Head of caudate nucleus (tissue), 42 donors: ENCODE measurements around the gene EIF1AD.
"Not testable (repeated sequence)": the region's sequence is repeated elsewhere in the genome, so short reads cannot be mapped to it uniquely, and the experiment has no call there.

Experiments
- DNase-seq, 42 donors: peaks; one replicate each; pipeline versions ENCODE4 v3.0.0 to v3.0.0-alpha.2; 2020 to 2021; ENCODE audit warnings: mixed read lengths in 7 of 42
- intact Hi-C: fragments of 100-400 bp; cut with DNase I; formaldehyde crosslinking; loops from one replicate; pipeline ENCODE4 v1.15.0; 2022

EIF1AD gene

GRCh38 chr11:65954771-65955170 lies 47.2 kb downstream of the EIF1AD start:
- no peak for DNase-seq
- intact Hi-C loops = no loop called here

DNA sequence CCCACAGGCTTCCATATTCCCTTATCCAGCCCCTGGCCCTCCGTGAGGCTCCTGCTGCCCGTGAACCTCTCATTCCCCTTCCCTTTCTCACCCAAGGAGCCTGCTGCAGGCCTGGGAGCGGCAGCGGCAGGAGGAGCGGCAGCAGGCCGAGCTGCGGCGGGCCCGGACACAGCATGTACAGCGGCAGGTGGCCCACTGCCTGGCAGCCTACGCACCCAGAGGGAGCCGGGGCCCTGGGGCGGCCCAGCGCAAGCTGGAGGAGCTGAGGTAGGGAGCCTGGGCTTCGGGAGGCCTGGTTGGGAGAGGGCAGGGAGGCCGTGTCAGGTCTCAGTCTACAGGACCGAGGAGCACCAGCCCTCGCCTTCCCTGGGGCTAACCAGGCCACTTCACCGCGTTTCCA lies 48.5 kb downstream of the EIF1AD start:
- no peak for DNase-seq
- intact Hi-C loops = no loop called here

DNA sequence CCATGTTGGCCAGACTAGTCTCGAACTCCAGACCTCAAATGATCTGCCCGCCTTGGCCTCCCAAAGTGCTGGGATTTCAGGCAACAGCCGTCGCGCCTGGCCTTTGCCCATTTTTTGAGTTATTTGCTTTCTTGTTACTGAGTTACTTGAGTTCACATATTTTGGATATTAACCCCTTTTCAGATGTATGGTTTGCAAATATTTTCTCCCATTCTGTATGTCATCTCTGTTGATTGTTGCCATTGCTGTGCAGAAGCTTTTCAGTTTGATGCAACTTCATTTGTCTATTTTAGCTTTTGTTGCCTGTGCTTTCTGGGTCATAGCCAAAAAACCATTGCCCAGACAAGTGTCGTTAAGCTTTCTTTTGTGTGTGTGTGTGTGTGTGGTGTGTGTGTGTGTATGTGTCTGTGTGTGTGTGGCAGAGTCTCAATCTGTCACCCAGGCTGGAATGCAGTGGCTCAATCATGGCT lies 49.9 kb downstream of the EIF1AD start:
- intact Hi-C loops = no loop called here
- no peak for DNase-seq

DNA sequence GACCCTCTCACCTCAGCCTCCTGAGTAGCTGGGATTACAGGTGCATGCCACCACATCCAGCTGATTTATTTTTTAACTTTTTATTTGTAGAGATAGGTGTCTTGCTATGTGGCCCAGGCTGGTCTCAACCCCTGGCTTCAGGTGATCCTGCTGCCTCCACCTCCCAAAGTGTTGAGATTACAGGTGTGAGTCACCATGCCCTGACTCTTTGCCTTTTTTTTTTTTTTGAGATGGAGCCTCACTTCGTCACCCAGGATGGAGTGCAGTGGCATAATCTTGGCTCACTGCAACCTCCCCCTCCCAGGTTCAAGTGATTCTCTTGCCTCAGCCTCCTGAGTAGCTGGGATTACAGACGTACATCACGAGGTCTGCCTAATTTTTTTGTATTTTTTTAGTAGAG lies 50.3 kb downstream of the EIF1AD start:
- intact Hi-C loops, DNase-seq: not testable (repeated sequence)

DNA sequence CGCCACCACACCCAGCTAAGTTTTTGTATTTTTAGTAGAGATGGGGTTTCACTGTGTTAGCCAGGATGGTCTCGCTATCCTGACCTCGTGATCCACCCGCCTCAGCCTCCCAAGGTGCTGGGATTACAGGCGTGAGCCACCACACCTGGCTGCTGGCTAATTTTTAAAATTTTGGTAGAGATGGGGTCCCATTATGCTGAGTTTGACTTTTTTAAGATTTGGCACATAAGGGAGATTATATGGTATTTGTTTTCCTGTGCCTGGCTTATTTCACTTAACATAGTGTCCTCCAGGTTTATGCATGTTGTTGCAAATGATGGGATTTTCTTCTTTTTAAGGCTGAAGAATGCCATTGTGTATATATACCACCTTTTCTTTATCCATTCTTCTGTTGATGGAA lies 51.2 kb downstream of the EIF1AD start:
- not testable (repeated sequence) for DNase-seq

DNA sequence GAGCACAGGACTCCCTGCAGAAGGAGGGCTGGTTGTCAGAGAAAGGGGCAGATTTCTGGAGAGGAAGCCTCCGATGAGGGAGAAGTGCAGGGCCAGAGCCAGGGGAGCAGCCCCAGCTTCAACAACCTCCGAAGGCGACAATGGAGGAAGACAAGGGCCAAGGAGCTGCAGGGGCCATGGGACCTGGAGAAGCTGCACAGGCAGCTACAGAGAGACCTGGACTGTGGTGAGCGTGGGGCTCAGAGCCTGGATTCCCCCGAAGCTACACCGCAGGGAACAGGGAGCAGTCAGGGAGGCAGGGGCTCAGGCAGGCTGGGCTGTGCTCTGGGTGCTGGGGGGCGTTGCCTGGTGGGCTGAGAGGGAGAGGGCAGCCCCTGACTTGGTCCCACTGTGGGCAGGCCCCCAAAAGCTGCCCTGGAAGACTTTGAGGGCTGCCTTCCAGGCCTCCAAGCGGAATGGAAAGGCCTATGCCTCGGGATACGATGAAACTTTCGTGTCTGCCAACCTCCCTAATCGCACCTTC lies 54.3 kb downstream of the EIF1AD start:
- intact Hi-C loops = no loop called here
- DNase-seq = no peak

More for the DNA sequence above, 51.2 kb downstream of the EIF1AD start:
- intact Hi-C loops = not testable (repeated sequence)

- intact Hi-C loops = no loop called here
- no peak for DNase-seq
Measured at GRCh38 chr11:65947133-65947532, 54.8 kb downstream of the EIF1AD start.

DNA sequence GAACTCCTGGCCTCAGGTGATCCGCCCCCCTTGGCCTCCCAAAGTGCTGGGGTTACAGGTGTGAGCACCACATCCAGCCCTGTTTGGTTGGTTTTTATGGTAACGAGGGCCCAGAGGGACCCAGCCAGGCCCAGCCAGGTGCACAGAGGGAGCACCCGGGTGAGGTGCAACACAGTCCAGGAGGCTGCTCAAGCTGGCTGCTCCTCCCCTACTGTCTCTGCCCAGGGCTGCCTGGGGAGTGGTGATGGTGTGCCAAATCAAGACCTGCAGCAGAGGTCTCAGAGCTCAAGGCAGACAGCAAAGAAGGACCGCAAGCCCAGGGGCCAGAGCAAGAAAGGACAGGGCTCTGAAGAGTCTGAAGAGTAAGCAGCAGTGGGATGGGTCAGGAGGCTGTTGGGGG lies 55.3 kb downstream of the EIF1AD start:
- no peak for DNase-seq
- intact Hi-C loops = no loop called here
